GM12864 (cell line): ENCODE data around the gene EXOC1L.

ENCODE experiments used
- DNase-seq: peaks from one replicate; pipeline ENCODE4 v3.0.0-alpha.2; 2011; ENCODE audit warnings: low read depth
- H3K4me3 ChIP-seq: 2 replicates; pipeline ENCODE4 v1.5.1; 2011; ENCODE audit warnings: mild to moderate bottlenecking, low read depth, low read length, control low read depth
- TF ChIP-seq, protein P1 (sequence below): IDR thresholded peaks from 2 replicates; pipeline ENCODE4 v1.5.1; 2011; ENCODE audit warnings: low read depth, mild to moderate bottlenecking, moderate library complexity, low read length, control low read depth, inconsistent platforms; ENCODE audit errors: missing control alignments

EXOC1L gene, protein sequence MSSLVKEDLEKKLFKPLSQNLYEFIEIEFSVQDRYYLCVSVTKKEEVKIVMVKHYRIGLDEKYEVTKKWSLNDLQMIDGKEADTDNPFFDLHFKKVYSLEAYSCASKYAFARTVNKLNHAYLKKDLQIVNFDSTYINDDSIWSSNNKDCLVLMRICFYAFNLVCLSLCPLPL

DNA sequence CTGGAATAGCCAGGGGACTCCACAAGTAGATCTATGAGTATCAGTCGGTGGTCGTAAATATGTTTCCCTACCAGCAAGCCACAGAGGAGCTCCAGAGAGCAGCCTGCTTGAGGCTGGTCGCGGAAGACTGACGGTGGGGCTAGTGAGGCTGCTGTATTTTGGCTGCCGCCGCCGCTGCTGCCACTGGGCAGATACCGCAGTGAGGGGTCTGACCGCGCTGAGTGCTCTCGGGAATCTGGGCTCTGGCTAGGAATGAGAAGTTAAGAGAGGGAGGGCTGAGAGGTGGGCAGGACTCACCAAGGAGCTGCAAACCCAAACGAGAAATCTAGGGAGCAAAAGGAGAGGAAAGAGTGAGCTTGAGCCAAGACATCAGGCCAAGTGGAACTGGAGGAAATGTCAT lies at the start of gene EXOC1L:
Gene EXOC1L, plus strand, starts transcription at position 157 of the 400 bp plus-strand sequence. Its CDS starts 237 bp downstream, at position 394.
- TF ChIP-seq, protein P1, sequence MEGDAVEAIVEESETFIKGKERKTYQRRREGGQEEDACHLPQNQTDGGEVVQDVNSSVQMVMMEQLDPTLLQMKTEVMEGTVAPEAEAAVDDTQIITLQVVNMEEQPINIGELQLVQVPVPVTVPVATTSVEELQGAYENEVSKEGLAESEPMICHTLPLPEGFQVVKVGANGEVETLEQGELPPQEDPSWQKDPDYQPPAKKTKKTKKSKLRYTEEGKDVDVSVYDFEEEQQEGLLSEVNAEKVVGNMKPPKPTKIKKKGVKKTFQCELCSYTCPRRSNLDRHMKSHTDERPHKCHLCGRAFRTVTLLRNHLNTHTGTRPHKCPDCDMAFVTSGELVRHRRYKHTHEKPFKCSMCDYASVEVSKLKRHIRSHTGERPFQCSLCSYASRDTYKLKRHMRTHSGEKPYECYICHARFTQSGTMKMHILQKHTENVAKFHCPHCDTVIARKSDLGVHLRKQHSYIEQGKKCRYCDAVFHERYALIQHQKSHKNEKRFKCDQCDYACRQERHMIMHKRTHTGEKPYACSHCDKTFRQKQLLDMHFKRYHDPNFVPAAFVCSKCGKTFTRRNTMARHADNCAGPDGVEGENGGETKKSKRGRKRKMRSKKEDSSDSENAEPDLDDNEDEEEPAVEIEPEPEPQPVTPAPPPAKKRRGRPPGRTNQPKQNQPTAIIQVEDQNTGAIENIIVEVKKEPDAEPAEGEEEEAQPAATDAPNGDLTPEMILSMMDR, result no peak
- no peak for DNase-seq

DNA sequence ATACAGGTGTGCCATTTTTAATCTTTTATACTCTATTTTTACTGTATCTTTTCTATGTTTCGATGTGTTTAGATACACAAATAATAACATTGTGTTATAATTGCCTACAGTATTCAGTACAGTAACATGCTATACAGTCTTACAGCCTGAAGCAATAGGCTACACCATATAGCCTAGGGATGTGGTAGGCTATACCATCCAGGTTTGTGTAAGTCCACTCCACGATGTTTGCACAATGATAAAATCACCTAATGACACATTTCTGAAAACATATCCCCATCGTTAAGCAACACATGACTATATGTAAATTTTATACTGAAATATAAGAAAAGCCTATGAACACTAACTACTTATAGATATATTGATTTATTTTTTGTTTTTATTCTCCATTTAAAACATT lies 48.9 kb upstream of the EXOC1L start:
- no peak for DNase-seq

More for the DNA sequence above, at the start of gene EXOC1L:
- H3K4me3 ChIP-seq, result no peak within 1 kb of the TSS

DNA sequence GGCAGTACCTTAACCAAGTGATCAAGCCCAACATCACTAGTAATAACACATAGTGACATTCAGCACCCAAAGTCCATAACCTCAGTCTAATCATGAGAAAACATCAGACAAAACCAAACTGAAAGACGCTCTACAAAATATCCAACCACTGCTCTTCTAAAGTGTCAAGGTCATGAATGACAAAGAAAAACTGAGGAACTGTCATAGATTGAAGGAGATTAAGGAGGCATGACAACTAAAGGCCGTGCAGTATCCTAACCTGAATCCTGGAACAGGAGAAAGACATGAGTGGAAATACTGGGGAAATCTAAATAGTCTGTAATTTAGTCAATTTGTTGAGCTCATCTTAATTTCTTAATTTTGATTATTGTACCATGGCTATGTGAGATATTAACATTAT lies 38.2 kb upstream of the EXOC1L start:
- no peak overlapping the region for H3K4me3 ChIP-seq
- DNase-seq, result no peak
- TF ChIP-seq, protein P1, result no peak

More for the DNA sequence above, 48.9 kb upstream of the EXOC1L start:
- TF ChIP-seq, protein P1, result no peak
- no peak overlapping the region for H3K4me3 ChIP-seq

DNA sequence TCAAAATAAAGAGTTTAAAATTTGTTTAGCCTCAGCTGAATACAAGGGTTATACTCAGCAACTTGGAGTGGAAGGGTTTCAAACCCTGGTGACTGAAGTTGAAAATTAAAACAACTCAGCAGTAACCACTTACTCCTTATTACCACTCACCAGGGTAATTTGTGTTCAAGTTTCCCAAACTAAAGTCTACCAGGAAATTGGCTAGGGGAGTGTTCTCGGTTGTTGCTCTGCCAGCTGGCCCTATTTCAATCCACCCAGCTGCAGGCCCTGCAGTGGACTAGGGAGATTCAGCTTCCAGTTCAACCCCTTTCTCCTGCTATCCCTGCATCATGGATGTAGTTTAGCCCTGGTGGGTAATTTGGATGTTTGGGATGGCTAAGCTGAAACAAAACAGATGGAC lies 37.8 kb upstream of the EXOC1L start:
- TF ChIP-seq, protein P1, result no peak
- no peak for DNase-seq
- no peak overlapping the region for H3K4me3 ChIP-seq

DNA sequence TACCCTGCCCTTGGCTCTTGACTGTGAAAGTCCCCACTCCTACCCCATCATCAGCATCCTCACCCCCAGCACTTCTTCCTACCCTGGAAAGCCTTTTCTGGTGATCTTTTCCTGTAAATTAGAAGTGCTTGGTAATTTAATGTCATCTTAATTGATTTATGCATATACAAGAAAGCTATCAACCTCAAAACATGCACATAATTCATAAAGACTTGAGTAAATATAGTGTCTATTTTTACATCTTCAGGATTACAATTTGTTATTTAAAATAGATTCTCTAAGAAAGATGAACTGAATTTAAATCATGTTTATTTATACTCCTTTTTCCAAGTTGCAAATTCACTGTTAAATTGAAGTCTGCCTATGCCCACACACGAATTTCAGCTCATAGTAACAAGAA lies 36.0 kb upstream of the EXOC1L start:
- DNase-seq, result no peak
- TF ChIP-seq, protein P1, result no peak
- H3K4me3 ChIP-seq, result no peak overlapping the region

DNA sequence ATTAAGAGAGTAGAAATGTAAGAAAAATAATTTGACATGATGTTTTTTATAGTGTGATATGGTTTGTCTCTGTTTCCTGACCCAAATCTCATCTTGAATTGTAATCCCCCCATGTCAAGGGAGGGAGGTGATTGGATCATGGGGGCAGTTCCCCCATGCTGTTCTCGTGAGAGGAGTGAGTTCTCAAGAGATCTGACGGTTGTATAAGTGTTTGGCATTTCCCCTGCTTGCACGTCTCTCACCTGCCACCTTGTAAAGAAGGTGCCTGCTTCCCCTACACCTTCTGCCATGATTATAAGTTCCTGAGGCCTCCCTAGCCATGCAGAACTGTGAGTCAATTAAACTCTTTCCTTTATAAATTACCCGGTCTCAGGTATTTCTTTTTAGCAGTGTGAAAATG lies 34.8 kb upstream of the EXOC1L start:
- H3K4me3 ChIP-seq, result no peak overlapping the region
- TF ChIP-seq, protein P1, result no peak
- no peak for DNase-seq

DNA sequence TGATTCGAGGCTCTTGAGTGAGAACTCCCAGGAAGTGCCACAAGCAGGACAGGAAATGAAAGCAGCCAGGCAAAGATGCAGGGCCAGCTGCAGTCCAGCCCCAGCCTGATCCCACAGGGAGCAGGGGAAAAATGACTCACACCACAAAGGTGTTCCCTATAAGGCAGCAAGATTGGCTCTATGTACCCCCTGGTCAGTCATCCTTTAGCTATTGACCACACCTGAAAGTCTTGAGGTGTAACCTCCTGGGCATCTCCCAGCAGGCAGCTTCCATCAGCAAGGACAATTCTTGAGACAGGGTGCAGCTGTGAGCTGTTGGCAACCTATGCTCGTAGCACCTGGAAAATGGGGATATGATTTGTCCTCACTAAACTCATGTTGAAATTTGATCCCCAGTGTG lies 27.9 kb upstream of the EXOC1L start:
- no peak overlapping the region for H3K4me3 ChIP-seq
- TF ChIP-seq, protein P1, result no peak
- DNase-seq, result no peak
